Kidney glomerular epithelial cell (primary cell): ENCODE measurements around the gene TMEM255B.
"Not testable (repeated sequence)": the region's sequence is repeated elsewhere in the genome, so short reads cannot be mapped to it uniquely, and the experiment has no call there.

Experiments
- DNase-seq: peaks from one replicate; lab custom pipeline; 2025; lab: John Stamatoyannopoulos, UW

TMEM255B gene

GRCh38 chr13:113749507-113749906, 9.5 kb upstream of the TMEM255B start:
- DNase-seq = no peak

- DNase-seq = no peak
These were observed 9.1 kb upstream of the TMEM255B start for GRCh38 chr13:113749967-113750366.

GRCh38 chr13:113750554-113751399, 8.2 kb upstream of the TMEM255B start:
- DNase-seq = no peak

DNA sequence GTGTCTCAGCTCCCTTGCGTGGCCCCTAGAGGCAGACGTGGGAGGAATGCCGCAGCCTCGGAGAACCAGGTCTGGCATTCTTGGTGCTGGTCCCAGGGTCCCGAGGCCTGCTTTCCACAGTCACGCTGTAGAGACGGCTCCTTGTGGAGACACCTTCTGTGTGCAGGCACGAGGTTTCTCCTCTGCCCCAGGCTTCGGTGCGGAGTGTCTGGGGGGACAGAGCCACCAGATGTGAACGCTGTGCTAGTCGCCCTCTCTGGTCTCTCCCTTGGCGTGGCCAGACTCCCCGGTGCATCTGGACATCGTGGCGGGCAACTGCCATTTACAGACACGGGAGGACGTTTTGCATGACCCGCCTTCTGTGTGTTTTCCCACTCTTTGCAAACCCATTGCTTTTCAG, 7.5 kb upstream of the TMEM255B start:
- no peak for DNase-seq

- not testable (repeated sequence) for DNase-seq
These were observed 6.6 kb upstream of the TMEM255B start for GRCh38 chr13:113752211-113752986.

DNA sequence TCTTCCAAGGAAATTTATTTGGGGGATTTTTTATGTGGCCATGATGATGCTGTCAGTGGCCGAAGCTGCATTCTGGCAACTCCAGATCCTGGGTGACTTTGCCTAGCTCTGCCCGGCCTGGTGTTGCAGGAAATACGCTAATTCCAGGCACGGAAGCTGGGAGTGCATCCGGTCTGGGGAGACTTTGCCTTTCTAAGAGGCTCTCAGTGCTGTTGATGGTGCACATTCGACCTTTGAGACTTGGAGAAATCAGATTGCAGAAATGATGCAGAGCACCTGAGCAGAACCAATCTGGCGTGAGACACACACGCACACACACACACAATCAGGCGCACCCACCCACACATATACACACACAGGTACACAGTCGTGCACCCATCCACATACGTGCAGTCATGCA, 5.9 kb upstream of the TMEM255B start:
- DNase-seq = no peak

DNA sequence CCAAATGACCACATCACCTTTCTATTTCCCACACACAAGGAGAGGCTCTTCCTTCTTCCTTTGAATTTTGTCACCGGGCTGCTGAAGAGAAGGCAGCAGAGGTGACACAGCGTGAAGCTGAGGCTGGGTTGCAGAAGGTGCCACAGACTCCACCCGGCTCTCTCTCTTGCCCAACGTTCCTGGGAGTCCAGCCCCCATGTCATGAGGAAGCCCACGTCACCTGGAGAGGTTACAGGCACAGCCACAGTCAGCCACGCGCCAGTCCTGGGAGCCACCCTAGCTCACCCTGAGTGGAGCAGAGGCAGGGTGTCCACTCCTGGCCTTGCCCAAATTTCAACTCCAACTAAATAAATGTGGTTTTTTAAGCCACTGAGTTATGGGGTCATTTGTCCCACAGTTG, 4.8 kb upstream of the TMEM255B start:
- DNase-seq = no peak

- no peak for DNase-seq
These were observed 4.3 kb upstream of the TMEM255B start for GRCh38 chr13:113754691-113755090.

- DNase-seq = no peak
These were observed 2.5 kb upstream of the TMEM255B start for GRCh38 chr13:113756441-113757097.

GRCh38 chr13:113759525-113760137, 605 bp downstream of the TMEM255B start:
- DNase-seq = no peak

DNA sequence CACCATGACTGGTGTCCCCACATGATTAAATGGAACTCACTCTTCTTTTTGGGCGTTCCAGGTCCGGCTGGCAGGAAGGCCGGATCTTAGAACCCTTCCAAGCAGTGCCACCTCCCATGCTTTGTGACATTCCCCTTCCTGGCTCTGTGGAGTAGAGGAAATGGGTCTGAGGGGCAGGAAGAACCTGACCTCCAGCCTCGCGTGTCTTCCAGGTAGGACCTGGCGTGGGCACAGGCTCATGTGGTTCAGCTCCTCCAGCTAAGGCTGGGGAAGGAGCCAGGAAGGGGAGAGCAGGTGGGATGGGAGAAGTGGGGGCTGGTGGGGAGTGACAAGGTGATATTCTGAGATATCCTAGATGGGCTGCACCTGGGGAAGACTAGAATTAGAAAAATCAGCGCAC, 2.1 kb downstream of the TMEM255B start:
- no peak for DNase-seq

- no peak for DNase-seq
These were observed 3.0 kb downstream of the TMEM255B start for GRCh38 chr13:113762075-113762474.

- DNase-seq = no peak
These were observed 3.5 kb downstream of the TMEM255B start for GRCh38 chr13:113762538-113762937.

DNA sequence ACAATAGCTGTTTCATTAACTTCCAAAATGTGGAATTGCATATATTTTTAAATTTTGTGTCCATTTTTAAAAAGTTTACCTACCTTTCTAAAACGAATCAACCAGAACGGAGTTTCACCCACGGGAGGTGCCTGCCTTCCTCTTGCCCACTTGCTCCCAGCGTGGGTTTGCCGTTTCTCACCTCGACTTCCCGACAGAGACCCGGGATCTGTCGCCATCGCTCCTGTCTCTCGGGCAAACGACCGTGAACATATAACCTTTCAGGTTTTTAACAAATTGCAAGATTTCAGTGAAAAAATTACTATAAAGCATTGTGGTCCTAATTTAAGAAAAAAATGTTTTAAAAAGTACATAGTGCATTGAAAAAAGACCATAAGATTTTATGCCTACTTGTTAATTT, 4.2 kb downstream of the TMEM255B start:
- DNase-seq = no peak

- no peak for DNase-seq
These were observed 5.2 kb downstream of the TMEM255B start for GRCh38 chr13:113763961-113764792.

DNA sequence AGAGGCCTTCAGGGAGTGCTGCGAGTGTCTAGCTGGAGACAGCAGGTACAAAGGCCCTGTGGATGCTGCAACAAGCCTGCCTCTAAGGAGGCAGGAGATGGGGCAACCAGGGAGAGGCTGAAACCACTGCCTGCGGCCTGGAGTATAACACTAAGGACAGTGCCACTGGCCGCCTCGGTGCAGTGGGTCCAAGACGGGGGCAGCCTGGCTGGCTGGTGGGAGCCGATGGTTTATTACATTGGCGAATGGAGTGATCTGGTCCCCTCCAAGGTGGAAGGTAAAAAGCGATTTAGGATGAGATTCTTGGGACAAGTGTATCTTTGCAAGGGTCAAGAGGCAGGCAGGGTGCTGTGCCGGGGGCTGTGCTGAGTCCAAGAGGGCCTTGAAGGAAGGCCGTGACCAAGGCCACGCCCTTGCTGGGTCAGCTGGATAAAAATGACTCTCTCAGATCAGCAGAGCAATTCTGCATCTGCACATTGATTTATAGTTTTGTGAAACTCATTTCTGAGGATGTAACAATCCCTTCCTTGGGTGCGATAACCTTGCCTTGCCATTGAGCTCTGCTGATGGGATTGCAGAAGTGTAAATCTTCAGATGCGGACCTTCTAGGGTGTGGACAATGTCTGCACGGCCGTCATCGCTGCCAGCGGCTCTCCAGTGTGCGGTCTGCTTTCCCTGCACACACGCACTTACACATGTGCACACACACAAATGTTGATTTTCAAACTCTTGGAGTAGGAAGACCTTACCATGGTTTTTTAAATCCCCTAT, 6.0 kb downstream of the TMEM255B start:
- no peak for DNase-seq

DNA sequence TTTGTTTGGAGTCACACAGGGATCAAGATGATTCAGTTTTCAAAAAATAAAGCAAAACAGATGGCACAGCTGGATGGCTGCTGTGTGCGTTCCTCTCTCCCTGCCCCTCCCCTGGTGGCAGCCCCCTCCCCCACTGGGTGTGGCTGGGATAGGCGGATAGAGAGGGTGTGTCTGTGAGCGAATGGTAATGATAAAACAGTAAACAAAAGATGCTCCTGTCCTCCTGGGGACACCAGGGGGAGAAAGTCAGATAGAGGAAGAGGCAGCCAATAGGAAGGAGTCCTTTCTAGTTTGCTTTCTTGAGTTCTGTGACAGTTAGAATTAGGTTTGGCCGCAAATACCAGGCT, 6.5 kb downstream of the TMEM255B start:
- DNase-seq = no peak

DNA sequence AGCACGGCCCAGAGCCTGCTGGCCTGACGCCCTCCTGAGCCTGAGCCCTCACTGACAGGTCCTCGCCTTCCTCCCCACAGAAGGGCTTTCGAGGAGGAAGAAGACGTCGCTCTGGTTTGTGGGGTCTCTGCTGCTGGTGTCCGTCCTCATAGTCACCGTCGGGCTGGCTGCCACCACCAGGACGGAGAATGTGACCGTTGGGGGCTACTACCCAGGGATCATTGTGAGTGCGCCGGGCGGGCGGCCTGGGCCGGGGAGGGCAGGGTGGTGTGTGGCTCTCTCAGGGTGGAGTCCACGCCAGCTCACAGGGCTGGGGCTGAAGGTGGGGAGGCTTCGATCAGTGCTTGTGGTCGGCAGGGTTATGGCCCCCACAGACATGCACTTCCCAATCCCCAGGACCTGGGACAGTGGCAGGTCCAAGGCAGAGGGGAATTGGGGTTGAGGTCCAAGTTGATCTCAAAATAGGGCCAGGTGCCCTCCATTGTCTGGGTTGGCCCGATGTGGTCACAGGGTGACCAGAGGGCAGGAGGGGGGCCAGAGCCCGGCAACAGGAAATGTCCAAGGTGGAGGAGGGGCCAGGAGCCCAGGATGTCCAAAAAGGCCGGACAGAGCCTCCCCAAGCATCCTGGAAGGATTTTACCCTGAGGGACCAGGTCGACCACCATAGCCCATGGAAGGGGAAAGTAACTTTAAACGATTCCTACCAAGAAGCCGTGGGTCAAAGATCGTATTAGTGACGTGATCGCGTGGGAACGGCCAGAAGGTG, 7.2 kb downstream of the TMEM255B start:
- DNase-seq = no peak

DNA sequence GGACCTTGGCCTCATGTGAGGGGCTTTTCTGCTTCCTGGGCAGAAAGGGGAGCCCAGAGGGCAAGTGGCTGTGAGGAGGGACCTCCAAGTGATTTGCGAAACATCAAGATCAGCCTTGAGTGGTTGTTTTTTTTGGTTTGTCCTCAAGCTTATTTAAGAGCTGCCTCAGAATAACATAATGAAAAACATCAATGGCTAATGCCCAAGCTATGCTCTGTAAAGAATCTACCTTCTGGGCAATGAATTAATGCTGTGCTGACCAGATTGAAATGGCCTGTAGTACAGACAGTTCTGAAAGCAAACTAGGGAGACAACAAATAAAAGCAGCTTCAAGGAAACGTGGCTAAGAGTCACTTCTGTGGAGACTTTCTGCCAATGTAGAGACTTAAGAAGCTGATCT, 8.3 kb downstream of the TMEM255B start:
- no peak for DNase-seq
